IMR-90 (cell line): ENCODE data around the gene TXNDC12. TPM values are rescaled to one million over a fixed set of nuclear protein-coding genes. Genes with fewer than 3 reads are reported as not detected.
"Not testable (repeated sequence)": the region's sequence is repeated elsewhere in the genome, so short reads cannot be mapped to it uniquely, and the experiment has no call there.

Experiments
- ATAC-seq: fragments of 200-7000 bp; cut with Tn5 transposase; 2 replicates; pipeline ENCODE4 v1.9.1; 2020; ENCODE audit warnings: low read depth, mild to moderate bottlenecking, moderate library complexity
- BruUV-seq: library from RNA; stranded (reverse); fragments of 400-500 nt; replicated peaks from 2 replicates; lab custom pipeline; 2021; lab: Mats Ljungman, UMichigan
- CTCF ChIA-PET: fragments of 300-600 bp; formaldehyde crosslinking; extraction: SDS; loops from one replicate; lab custom pipeline; 2021; ENCODE audit warnings: antibody characterized with exemption; lab: Yijun Ruan, JAX
- POLR2A ChIA-PET: fragments of 300-600 bp; sonication (Branson Sonifier 250); formaldehyde crosslinking; loops from one replicate; lab custom pipeline; 2022; ENCODE audit warnings: antibody characterized with exemption; ENCODE audit not compliant: unreplicated experiment; lab: Charles Lee
- DNase-seq: peaks from one replicate; pipeline ENCODE4 v3.0.0; 2013
- H2AFZ ChIP-seq: replicated peaks from 2 replicates; pipeline ENCODE3; 2013; ENCODE audit warnings: low read length, mild to moderate bottlenecking; ENCODE audit not compliant: poor library complexity
- H2AK5ac ChIP-seq: 2 replicates; pipeline ENCODE4 v1.6.1; 2013; ENCODE audit warnings: low read depth, low read length, inconsistent platforms
- H2AK9ac ChIP-seq: replicated peaks from 2 replicates; pipeline ENCODE3; 2013; ENCODE audit warnings: mild to moderate bottlenecking, low read depth, low read length, moderate library complexity; ENCODE audit not compliant: poor library complexity
- H2BK120ac ChIP-seq: 2 replicates; pipeline ENCODE4 v1.6.1; 2013; ENCODE audit warnings: low read depth, low read length, inconsistent platforms
- H2BK15ac ChIP-seq: 3 replicates; pipeline ENCODE4 v1.6.1; 2013; ENCODE audit warnings: low read depth, low read length, inconsistent platforms
- H2BK20ac ChIP-seq: 2 replicates; pipeline ENCODE4 v1.6.1; 2013; ENCODE audit warnings: low read depth, mild to moderate bottlenecking, inconsistent platforms, low read length, moderate library complexity
- H2BK5ac ChIP-seq: 2 replicates; pipeline ENCODE4 v1.6.1; 2013; ENCODE audit warnings: mild to moderate bottlenecking, low read depth, low read length, inconsistent platforms; ENCODE audit not compliant: poor library complexity, severe bottlenecking
- H3K14ac ChIP-seq: replicated peaks from 2 replicates; pipeline ENCODE4 v1.6.1; 2013; ENCODE audit warnings: low read depth, low read length, inconsistent platforms
- H3K18ac ChIP-seq: 2 replicates; pipeline ENCODE4 v1.6.1; 2013; ENCODE audit warnings: low read depth, low read length, control low read depth
- H3K23ac ChIP-seq: 2 replicates; pipeline ENCODE4 v1.6.1; 2013; ENCODE audit warnings: low read depth, low read length, inconsistent platforms
- H3K27ac ChIP-seq: 2 replicates; pipeline ENCODE4 v1.5.1; 2013; ENCODE audit warnings: mild to moderate bottlenecking, control low read depth, low read length; ENCODE audit not compliant: insufficient read depth
- H3K27me3 ChIP-seq: 2 replicates; pipeline ENCODE4 v1.6.1; 2013; ENCODE audit warnings: low read length; ENCODE audit not compliant: control insufficient read depth, insufficient read depth
- H3K36me3 ChIP-seq: 2 replicates; pipeline ENCODE4 v1.6.1; 2013; ENCODE audit warnings: low read length, mixed read lengths; ENCODE audit not compliant: control insufficient read depth, insufficient read depth
- H3K4ac ChIP-seq: 2 replicates; pipeline ENCODE4 v1.6.1; 2013; ENCODE audit warnings: low read depth, low read length, inconsistent platforms
- H3K4me1 ChIP-seq: 2 replicates; pipeline ENCODE4 v1.6.1; 2013; ENCODE audit warnings: low read length, mixed read lengths; ENCODE audit not compliant: control insufficient read depth, insufficient read depth
- H3K4me2 ChIP-seq: 2 replicates; pipeline ENCODE4 v1.6.1; 2013; ENCODE audit warnings: low read depth, mild to moderate bottlenecking, control low read depth, low read length, moderate library complexity
- H3K4me3 ChIP-seq: 2 replicates; pipeline ENCODE4 v1.5.1; 2013; ENCODE audit warnings: low read depth, mild to moderate bottlenecking, control low read depth, low read length, moderate library complexity; ENCODE audit not compliant: insufficient read depth
- H3K56ac ChIP-seq: 2 replicates; pipeline ENCODE4 v1.6.1; 2013; ENCODE audit warnings: low read length, inconsistent platforms; ENCODE audit not compliant: insufficient read depth; ENCODE audit errors: extremely low read depth
- H3K79me1 ChIP-seq, 2 experiments: 2 replicates each; pipeline ENCODE4 v1.6.1; 2013; ENCODE audit warnings: low read length in 2 of 2, inconsistent platforms in 1 of 2, low read depth in 1 of 2
- H3K9ac ChIP-seq: 2 replicates; pipeline ENCODE4 v1.6.1; 2013; ENCODE audit warnings: low read depth, low read length, control low read depth
- H3K9me1 ChIP-seq: 2 replicates; pipeline ENCODE4 v1.6.1; 2013; ENCODE audit warnings: low read length, inconsistent platforms; ENCODE audit not compliant: insufficient read depth
- H3K9me3 ChIP-seq: 2 replicates; pipeline ENCODE4 v1.6.1; 2013; ENCODE audit warnings: low read length; ENCODE audit not compliant: control insufficient read depth, insufficient read depth
- H4K20me1 ChIP-seq: 2 replicates; pipeline ENCODE4 v1.6.1; 2013; ENCODE audit warnings: low read length, inconsistent platforms; ENCODE audit not compliant: insufficient read depth
- H4K5ac ChIP-seq: 2 replicates; pipeline ENCODE4 v1.6.1; 2013; ENCODE audit warnings: mild to moderate bottlenecking, low read depth, low read length, control low read depth
- H4K8ac ChIP-seq, 2 experiments: 2 replicates each; pipeline ENCODE4 v1.6.1; 2013; ENCODE audit warnings: low read depth in 2 of 2, low read length in 2 of 2, control low read depth in 1 of 2, inconsistent platforms in 1 of 2
- H4K91ac ChIP-seq: 2 replicates; pipeline ENCODE4 v1.6.1; 2013; ENCODE audit warnings: low read depth, low read length, inconsistent platforms; ENCODE audit not compliant: insufficient read depth
- MAFK ChIP-seq: IDR thresholded peaks from 2 replicates; pipeline ENCODE4 v1.6.1; 2012; ENCODE audit warnings: low read depth, low read length, improper control_type of control experiment
- dilution Hi-C: fragments of 300-500 bp; cut with HindIII; formaldehyde crosslinking; loops from one replicate; pipeline ENCODE4 v1.14.3; 2018; ENCODE audit warnings: low sequenced_read_pairs; ENCODE audit not compliant: unreplicated experiment
- in situ Hi-C: fragments of 300-500 bp; cut with MboI; formaldehyde crosslinking; loops from 3 replicates; pipeline ENCODE4 v1.14.3; 2019; ENCODE audit warnings: low sequenced_read_pairs, inconsistent platforms, mixed read lengths
- intact Hi-C: fragments of 100-400 bp; cut with micrococcal nuclease; formaldehyde crosslinking; loops from 2 replicates; pipeline ENCODE4 v1.10.0; 2022
- polyA plus RNA-seq, 3 experiments: library from polyadenylated mRNA; depleted of rRNA; stranded (reverse); fragments of >200 nt; gene quantifications; 2 replicates each; pipeline ENCODE4 v1.2.3, GENCODE V29; 2012; ENCODE audit warnings: low replicate concordance in 1 of 3
- total RNA-seq: library from RNA; depleted of rRNA; stranded (reverse); fragments of >200 nt; gene quantifications from 2 replicates; pipeline ENCODE4 v1.2.3, GENCODE V29; 2012

Gene TXNDC12
- total and polyA plus RNA-seq, 2 of the 4 experiments (the other 2 are of a cell fraction), result 24.4 to 29.9 TPM

- not testable (repeated sequence) for H2BK120ac ChIP-seq, H3K9me1 ChIP-seq
Observed at GRCh38 chr1:52087892-52088291, 32.9 kb upstream of the TXNDC12 start.

More at GRCh38 chr1:52087892-52088291, 32.9 kb upstream of the TXNDC12 start:
- H3K18ac ChIP-seq, H2BK20ac ChIP-seq, H3K27ac ChIP-seq, H3K4me2 ChIP-seq, intact Hi-C loops, in situ Hi-C loops, H3K9ac ChIP-seq, H2AK9ac ChIP-seq, H3K9me3 ChIP-seq, H2AK5ac ChIP-seq, DNase-seq, H3K56ac ChIP-seq, H4K5ac ChIP-seq, H3K36me3 ChIP-seq, ATAC-seq, H4K8ac ChIP-seq, POLR2A ChIA-PET, H3K14ac ChIP-seq, H4K20me1 ChIP-seq, H2AFZ ChIP-seq, H3K4me3 ChIP-seq, H3K4ac ChIP-seq, H3K4me1 ChIP-seq, H3K23ac ChIP-seq, H2BK15ac ChIP-seq, H3K27me3 ChIP-seq, H4K91ac ChIP-seq, H2BK5ac ChIP-seq, dilution Hi-C loops: not testable (repeated sequence)
- BruUV-seq, result TSS peak; percentile 63
- CTCF ChIA-PET, result interaction anchor here (1.1 kb wide), 1 partner anchor 16 kb away, joined by 3 read pairs; no protein-coding TSS in a partner anchor
- peak; percentile 84 for TF ChIP-seq MAFK
- H3K79me1 ChIP-seq, result peaks cover 6 to 20% of the 10 kb centered on the region in 2 experiments; a peak in 3 of 4 replicates
